ENCODE results near the gene ATP11B.
A peak's percentile ranks its signal among the peaks of the same experiment; 100 is the strongest.

Gene ATP11B

DNA sequence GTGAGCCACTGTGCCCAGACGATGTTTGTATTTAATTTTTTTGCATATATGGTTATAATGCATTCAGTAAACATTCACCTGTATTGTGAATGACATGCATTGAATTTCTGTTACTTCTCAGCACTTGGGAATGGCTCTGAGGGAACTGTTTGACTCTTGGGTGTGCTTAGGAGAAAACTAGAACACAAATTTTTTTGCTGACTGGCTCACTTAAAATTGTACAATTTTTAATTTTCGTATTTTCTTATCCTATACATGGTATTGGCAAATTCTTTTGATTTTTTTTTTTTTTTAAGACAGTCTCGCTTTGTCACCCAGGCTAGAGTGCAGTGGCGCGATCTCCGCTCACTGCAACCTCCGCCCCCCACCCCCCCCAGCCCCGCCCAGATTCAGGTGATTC lies 7.2 kb downstream of the ATP11B start (continued):
- TF ChIP-seq ZNF513 (tag by site-specific recombination; IDR thresholded peaks at IDR 0.05) (no peak), ZNF548 (tag by site-specific recombination; IDR thresholded peaks at IDR 0.05) (no peak), HOXC10 (CRISPR knock-in tag; IDR thresholded peaks at IDR 0.05) (no peak)

- no peaks in the 10 kb centered on the region for H3K36me3 ChIP-seq (ENCODE audit: control insufficient read depth in 2 of 2, insufficient read depth in 1 of 2, low read length in 2 of 2)
- ChIA-PET POLR2A (no interaction called here), CTCF (no interaction called here)
- H3K4me1 ChIP-seq (ENCODE audit: control insufficient read depth, insufficient read depth, low read length), result peaks cover 3% of the 10 kb centered on the region
- H3K4me3 ChIP-seq (ENCODE audit: low read depth, low read length), result no peak overlapping the region
- TF ChIP-seq, protein P1, sequence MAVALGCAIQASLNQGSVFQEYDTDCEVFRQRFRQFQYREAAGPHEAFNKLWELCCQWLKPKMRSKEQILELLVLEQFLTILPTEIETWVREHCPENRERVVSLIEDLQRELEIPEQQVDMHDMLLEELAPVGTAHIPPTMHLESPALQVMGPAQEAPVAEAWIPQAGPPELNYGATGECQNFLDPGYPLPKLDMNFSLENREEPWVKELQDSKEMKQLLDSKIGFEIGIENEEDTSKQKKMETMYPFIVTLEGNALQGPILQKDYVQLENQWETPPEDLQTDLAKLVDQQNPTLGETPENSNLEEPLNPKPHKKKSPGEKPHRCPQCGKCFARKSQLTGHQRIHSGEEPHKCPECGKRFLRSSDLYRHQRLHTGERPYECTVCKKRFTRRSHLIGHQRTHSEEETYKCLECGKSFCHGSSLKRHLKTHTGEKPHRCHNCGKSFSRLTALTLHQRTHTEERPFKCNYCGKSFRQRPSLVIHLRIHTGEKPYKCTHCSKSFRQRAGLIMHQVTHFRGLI (tag by site-specific recombination; IDR thresholded peaks at IDR 0.05), result no peak
- peak; percentile 81 for TF ChIP-seq ZBTB17 (tag by site-specific recombination; IDR thresholded peaks at IDR 0.05)
- TF ChIP-seq FEZF1 (tag by site-specific recombination; IDR thresholded peaks at IDR 0.05), result peak; percentile 49
- TF ChIP-seq ZNF777 (tag by site-specific recombination; IDR thresholded peaks at IDR 0.05; ENCODE audit: borderline replicate concordance), result no peak
- no peak for TF ChIP-seq ZNF23 (tag by site-specific recombination; IDR thresholded peaks at IDR 0.05; ENCODE audit: borderline replicate concordance)
- no peak for TF ChIP-seq ZNF561 (tag by site-specific recombination; IDR thresholded peaks at IDR 0.05; ENCODE audit: borderline replicate concordance)
- TF ChIP-seq ZNF600 (tag by site-specific recombination; IDR thresholded peaks at IDR 0.05), result no peak
- no peak for TF ChIP-seq ZNF394 (tag by site-specific recombination; IDR thresholded peaks at IDR 0.05; ENCODE audit: borderline replicate concordance)
- TF ChIP-seq ZNF677 (tag by site-specific recombination; IDR thresholded peaks at IDR 0.05), result no peak
- TF ChIP-seq TRIM28 (IDR thresholded peaks at IDR 0.05; ENCODE audit: borderline replicate concordance, low read length), result no peak
- TF ChIP-seq ZNF24 (tag by site-specific recombination; IDR thresholded peaks at IDR 0.05), result no peak
- TF ChIP-seq PRDM1 (tag by site-specific recombination; IDR thresholded peaks at IDR 0.05), result 0 out of 2 replicates have a peak, but pooled peaks have one; percentile 8
- TF ChIP-seq ZNF426 (tag by site-specific recombination; IDR thresholded peaks at IDR 0.05), result no peak
- H3K27ac ChIP-seq (ENCODE audit: extremely low read depth, low read depth, low read length), result no peak overlapping the region
- no peaks in the 10 kb centered on the region for H3K9me3 ChIP-seq (ENCODE audit: control insufficient read depth, insufficient read depth, low read depth, low read length)
Observed at GRCh38 chr3:182802413-182803390, 9.4 kb downstream of the ATP11B start.

GRCh38 chr3:182803596-182803995 lies 10.3 kb downstream of the ATP11B start:
- CTCF ChIA-PET, result interaction anchor here (0.6 to 0.7 kb wide), 2 partner anchors 22 to 89 kb away, joined by 3 read pairs; no protein-coding TSS in a partner anchor
- H3K4me3 ChIP-seq (ENCODE audit: low read depth, low read length), result no peak overlapping the region
- H3K9me3 ChIP-seq (ENCODE audit: control insufficient read depth, insufficient read depth, low read depth, low read length), result no peaks in the 10 kb centered on the region
- POLR2A ChIA-PET, result interaction anchor here (1.2 kb wide), 1 partner anchor 11 kb away, joined by 3 read pairs; the partner anchor contains the start of gene ATP11B
- H3K27ac ChIP-seq (ENCODE audit: extremely low read depth, low read depth, low read length), result no peak overlapping the region
- H3K36me3 ChIP-seq (ENCODE audit: control insufficient read depth in 2 of 2, insufficient read depth in 1 of 2, low read length in 2 of 2), result no peaks in the 10 kb centered on the region
- peaks cover 3% of the 10 kb centered on the region for H3K4me1 ChIP-seq (ENCODE audit: control insufficient read depth, insufficient read depth, low read length)
- TF ChIP-seq ZFP3 (tag by site-specific recombination; IDR thresholded peaks at IDR 0.05; ENCODE audit: low read depth) (no peak), ZNF211 (tag by site-specific recombination; IDR thresholded peaks at IDR 0.05; ENCODE audit: low read depth) (no peak)
- TF ChIP-seq, protein P2, sequence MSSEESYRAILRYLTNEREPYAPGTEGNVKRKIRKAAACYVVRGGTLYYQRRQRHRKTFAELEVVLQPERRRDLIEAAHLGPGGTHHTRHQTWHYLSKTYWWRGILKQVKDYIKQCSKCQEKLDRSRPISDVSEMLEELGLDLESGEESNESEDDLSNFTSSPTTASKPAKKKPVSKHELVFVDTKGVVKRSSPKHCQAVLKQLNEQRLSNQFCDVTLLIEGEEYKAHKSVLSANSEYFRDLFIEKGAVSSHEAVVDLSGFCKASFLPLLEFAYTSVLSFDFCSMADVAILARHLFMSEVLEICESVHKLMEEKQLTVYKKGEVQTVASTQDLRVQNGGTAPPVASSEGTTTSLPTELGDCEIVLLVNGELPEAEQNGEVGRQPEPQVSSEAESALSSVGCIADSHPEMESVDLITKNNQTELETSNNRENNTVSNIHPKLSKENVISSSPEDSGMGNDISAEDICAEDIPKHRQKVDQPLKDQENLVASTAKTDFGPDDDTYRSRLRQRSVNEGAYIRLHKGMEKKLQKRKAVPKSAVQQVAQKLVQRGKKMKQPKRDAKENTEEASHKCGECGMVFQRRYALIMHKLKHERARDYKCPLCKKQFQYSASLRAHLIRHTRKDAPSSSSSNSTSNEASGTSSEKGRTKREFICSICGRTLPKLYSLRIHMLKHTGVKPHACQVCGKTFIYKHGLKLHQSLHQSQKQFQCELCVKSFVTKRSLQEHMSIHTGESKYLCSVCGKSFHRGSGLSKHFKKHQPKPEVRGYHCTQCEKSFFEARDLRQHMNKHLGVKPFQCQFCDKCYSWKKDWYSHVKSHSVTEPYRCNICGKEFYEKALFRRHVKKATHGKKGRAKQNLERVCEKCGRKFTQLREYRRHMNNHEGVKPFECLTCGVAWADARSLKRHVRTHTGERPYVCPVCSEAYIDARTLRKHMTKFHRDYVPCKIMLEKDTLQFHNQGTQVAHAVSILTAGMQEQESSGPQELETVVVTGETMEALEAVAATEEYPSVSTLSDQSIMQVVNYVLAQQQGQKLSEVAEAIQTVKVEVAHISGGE (tag by site-specific recombination; conservative IDR thresholded peaks at IDR 0.05; ENCODE audit: low read depth), result no peak
- TF ChIP-seq, protein P3, sequence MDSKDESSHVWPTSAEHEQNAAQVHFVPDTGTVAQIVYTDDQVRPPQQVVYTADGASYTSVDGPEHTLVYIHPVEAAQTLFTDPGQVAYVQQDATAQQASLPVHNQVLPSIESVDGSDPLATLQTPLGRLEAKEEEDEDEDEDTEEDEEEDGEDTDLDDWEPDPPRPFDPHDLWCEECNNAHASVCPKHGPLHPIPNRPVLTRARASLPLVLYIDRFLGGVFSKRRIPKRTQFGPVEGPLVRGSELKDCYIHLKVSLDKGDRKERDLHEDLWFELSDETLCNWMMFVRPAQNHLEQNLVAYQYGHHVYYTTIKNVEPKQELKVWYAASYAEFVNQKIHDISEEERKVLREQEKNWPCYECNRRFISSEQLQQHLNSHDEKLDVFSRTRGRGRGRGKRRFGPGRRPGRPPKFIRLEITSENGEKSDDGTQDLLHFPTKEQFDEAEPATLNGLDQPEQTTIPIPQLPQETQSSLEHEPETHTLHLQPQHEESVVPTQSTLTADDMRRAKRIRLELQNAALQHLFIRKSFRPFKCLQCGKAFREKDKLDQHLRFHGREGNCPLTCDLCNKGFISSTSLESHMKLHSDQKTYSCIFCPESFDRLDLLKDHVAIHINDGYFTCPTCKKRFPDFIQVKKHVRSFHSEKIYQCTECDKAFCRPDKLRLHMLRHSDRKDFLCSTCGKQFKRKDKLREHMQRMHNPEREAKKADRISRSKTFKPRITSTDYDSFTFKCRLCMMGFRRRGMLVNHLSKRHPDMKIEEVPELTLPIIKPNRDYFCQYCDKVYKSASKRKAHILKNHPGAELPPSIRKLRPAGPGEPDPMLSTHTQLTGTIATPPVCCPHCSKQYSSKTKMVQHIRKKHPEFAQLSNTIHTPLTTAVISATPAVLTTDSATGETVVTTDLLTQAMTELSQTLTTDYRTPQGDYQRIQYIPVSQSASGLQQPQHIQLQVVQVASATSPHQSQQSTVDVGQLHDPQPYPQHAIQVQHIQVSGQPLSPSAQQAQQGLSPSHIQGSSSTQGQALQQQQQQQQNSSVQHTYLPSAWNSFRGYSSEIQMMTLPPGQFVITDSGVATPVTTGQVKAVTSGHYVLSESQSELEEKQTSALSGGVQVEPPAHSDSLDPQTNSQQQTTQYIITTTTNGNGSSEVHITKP (tag by site-specific recombination; IDR thresholded peaks at IDR 0.05), result no peak

Measured in HEK293 (cell line).